ENCODE measurements around the gene DDX10.

Gene DDX10

DNA sequence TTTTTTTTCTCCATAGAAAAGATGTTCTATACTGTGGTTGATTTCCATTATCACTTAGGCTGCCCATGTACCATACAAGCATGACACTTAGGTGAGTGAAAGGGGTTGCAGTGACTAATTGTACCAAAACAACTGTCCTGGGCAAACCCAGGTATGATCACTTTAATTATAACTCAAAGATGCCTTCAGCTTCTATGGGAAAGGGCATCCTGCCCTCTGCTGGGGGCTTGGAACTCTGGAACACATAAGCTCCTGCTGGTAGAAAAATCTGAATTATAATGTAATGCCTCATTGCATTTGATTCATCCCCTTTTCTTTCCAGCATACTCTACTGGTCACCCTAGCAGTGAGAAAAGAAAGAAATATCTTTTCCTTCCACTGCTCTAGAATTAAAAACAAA is 206.3 kb downstream of the DDX10 start:
- H3K27me3 ChIP-seq (ENCODE audit: low read depth), result no peaks in the 10 kb centered on the region
- no peak overlapping the region for H3K4me3 ChIP-seq
- in situ Hi-C loops (cut with MboI; ENCODE audit: low sequenced_read_pairs), result no loop called here
- H3K4me1 ChIP-seq, result peaks cover 46% of the 10 kb centered on the region
- no peaks in the 10 kb centered on the region; the same call in 1 of the 2 replicates for H3K36me3 ChIP-seq (replicated peaks)
- peak; percentile 40 to 62 for DNase-seq (ENCODE audit: low spot score in 2 of 2)
- H3K9me3 ChIP-seq, result no peaks in the 10 kb centered on the region

DNA sequence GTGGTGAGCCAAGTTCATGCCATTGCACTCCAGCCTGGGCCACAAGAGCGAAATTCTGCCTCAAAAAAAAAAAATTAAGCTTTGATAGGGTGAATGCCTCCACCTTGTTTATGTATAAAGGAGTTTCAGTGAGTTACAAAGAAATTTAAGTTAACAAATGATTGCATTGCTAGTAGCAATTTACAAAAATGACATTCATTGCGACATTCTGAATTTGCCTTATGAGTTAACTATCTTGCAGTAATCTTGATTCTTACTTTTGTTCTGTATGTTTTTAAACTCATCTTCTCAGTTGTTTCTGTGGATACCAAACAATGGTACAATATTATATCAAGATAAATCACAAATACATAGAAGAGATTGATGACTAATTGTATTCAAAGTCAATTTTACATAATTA is 207.0 kb downstream of the DDX10 start:
- Histone ChIP-seq H3K36me3 (replicated peaks) (no peaks in the 10 kb centered on the region; the same call in 1 of the 2 replicates), H3K27me3 (ENCODE audit: low read depth) (no peaks in the 10 kb centered on the region), H3K4me1 (peaks cover 39% of the 10 kb centered on the region), H3K4me3 (no peak overlapping the region), H3K9me3 (no peaks in the 10 kb centered on the region)
- DNase-seq (ENCODE audit: low spot score in 2 of 2), result no peak
- in situ Hi-C loops (cut with MboI; ENCODE audit: low sequenced_read_pairs), result no loop called here

DNA sequence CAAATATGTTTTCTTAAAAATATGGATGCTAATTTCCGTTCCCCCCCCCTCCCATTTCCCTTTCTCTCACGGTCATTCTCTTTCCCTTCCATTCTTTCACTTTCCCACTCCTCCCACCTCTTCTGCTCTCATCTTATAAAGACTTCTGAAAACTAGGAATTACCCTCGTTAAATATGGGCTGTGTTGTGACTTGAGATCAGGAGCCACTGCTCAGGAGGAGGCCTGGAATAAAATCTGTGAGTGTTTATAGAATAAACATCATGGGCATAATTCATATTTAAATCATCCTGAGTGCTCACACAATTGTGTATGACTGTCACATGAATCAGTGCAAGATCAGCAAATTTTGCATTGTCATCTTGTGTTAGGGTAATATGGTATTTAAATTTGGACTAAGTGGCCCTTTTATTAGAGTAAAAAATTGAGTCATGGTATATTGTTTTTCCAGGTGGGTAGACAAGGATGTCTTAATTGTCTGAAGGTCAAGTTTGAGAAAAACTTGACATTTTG is 208.0 kb downstream of the DDX10 start:
- Histone ChIP-seq H3K4me1 (peaks cover 36% of the 10 kb centered on the region), H3K9me3 (no peaks in the 10 kb centered on the region), H3K4me3 (no peak overlapping the region), H3K36me3 (replicated peaks) (no peaks in the 10 kb centered on the region), H3K27me3 (ENCODE audit: low read depth) (no peaks in the 10 kb centered on the region)
- in situ Hi-C loops (cut with MboI; ENCODE audit: low sequenced_read_pairs), result no loop called here
- DNase-seq (ENCODE audit: low spot score in 2 of 2), result peak in 1 of 2 experiments; percentile 57

DNA sequence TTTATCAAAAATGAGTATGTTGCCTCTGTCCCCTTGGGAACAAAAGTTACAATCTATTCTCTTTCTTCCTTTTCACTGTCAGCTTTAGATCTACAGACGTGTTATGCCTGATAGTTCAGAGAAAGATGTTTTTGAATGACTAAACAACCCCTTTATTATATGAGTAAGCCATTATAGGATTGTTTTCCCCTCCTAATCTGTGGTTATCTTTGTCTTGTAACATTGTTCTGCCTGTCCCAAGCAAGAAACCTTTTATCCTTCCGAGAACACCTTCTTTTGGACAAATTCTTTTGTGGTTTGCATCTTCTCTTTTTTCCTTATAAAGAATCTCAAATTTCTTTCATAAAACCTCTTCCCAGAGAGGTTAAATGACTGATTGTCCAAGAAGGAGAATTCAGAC is 208.4 kb downstream of the DDX10 start:
- peak in 1 of 2 experiments; percentile 92 for DNase-seq (ENCODE audit: low spot score in 2 of 2)
- Histone ChIP-seq H3K36me3 (replicated peaks) (no peaks in the 10 kb centered on the region), H3K4me3 (no peak overlapping the region), H3K27me3 (ENCODE audit: low read depth) (no peaks in the 10 kb centered on the region), H3K4me1 (peaks cover 36% of the 10 kb centered on the region), H3K9me3 (no peaks in the 10 kb centered on the region)
- in situ Hi-C loops (cut with MboI; ENCODE audit: low sequenced_read_pairs), result no loop called here

DNA sequence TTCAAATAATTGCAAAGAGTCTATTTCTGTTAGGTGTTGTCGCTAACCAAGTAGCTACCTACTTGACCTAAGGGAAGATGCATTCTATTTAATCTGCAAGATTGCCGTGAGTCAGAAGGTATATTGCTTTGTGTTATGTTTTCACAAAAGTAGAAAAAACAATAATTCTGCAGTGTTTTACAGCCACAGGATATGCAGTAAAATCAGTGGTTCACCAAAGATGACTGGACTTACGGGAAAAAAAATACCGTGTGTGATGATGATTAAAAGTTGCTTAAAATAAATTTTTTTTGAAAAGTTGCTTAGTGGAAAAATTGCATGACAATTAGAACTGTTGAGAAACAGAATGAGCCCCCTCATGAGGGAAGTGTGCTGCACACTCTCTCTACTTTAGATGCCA is 209.1 kb downstream of the DDX10 start:
- no peak overlapping the region for H3K4me3 ChIP-seq

DNA sequence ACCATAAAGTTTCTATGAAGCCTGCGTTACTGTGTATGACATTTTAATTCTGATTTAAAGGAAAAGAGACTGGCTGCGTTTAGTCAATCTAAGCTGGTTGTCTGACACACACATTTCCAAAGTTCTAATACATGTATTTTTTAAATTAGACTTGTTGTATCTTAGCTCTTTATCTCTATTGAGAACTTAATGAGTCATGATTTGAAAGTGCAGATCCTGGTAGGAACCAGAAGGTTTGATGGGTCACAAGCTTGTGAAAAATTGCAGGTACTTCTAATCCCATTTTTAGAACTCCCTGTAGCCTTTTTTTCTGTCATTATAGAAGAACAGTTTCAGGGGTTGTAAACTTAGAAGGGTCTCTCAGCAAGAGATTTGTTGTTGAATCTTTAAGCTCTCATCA is 210.3 kb downstream of the DDX10 start:
- peaks cover 25% of the 10 kb centered on the region for H3K4me1 ChIP-seq
- no peak overlapping the region for H3K4me3 ChIP-seq
- in situ Hi-C loops (cut with MboI; ENCODE audit: low sequenced_read_pairs), result no loop called here
- no peaks in the 10 kb centered on the region for H3K27me3 ChIP-seq (ENCODE audit: low read depth)
- H3K36me3 ChIP-seq (replicated peaks), result no peaks in the 10 kb centered on the region
- no peak for DNase-seq (ENCODE audit: low spot score in 2 of 2)
- H3K9me3 ChIP-seq, result no peaks in the 10 kb centered on the region

More for the DNA sequence above, 209.1 kb downstream of the DDX10 start:
- Histone ChIP-seq H3K9me3 (no peaks in the 10 kb centered on the region), H3K4me1 (peaks cover 30% of the 10 kb centered on the region), H3K27me3 (ENCODE audit: low read depth) (no peaks in the 10 kb centered on the region), H3K36me3 (replicated peaks) (no peaks in the 10 kb centered on the region)
- no peak for DNase-seq (ENCODE audit: low spot score in 2 of 2)
- in situ Hi-C loops (cut with MboI; ENCODE audit: low sequenced_read_pairs), result no loop called here

DNA sequence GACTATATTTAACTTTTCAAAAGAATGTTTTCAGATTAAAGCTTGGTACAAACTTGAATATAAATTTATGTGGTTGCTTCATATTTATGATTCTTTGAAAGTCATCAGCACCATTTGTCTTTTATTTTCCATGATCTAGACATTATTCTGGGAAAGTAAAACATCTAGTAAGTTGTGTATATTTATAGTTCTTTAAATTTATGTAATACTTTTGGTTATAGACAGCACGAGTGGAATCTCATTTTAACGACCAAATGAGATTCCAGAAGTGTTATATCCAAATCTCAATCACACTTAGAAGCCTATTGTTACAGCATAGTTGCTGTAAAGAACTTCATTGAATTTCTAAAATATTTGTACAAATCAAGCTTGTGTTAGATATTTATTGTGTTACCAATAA is 212.3 kb downstream of the DDX10 start:
- DNase-seq (ENCODE audit: low spot score in 2 of 2), result no peak
- Histone ChIP-seq H3K4me3 (no peak overlapping the region), H3K9me3 (no peaks in the 10 kb centered on the region), H3K4me1 (peaks cover 31% of the 10 kb centered on the region), H3K36me3 (replicated peaks) (no peaks in the 10 kb centered on the region), H3K27me3 (ENCODE audit: low read depth) (no peaks in the 10 kb centered on the region)
- in situ Hi-C loops (cut with MboI; ENCODE audit: low sequenced_read_pairs), result no loop called here

DNA sequence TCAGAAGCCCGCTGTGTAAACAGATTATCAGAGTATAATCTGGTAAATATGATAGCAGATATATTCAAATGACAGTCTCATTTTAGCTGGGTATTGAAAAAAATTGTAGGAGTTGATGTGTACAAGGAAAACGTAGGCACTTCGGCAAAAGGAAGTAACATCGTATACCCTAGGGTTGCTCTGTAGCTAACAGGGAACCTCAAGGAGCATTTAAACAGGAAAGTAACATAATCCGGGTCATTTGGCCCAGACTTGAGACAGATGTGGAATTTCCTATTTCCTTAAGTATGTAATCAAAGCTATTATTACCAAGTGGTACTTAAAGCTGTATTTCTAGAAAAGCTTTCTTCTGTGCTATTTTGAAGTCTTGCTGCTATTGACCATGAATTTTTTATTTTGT is 215.6 kb downstream of the DDX10 start:
- Histone ChIP-seq H3K4me1 (peaks cover 17% of the 10 kb centered on the region), H3K36me3 (replicated peaks) (no peaks in the 10 kb centered on the region), H3K9me3 (no peaks in the 10 kb centered on the region), H3K4me3 (no peak overlapping the region), H3K27me3 (ENCODE audit: low read depth) (no peaks in the 10 kb centered on the region)
- DNase-seq (ENCODE audit: low spot score in 2 of 2), result peak in 1 of 2 experiments; percentile 89
- in situ Hi-C loops (cut with MboI; ENCODE audit: low sequenced_read_pairs), result no loop called here

DNA sequence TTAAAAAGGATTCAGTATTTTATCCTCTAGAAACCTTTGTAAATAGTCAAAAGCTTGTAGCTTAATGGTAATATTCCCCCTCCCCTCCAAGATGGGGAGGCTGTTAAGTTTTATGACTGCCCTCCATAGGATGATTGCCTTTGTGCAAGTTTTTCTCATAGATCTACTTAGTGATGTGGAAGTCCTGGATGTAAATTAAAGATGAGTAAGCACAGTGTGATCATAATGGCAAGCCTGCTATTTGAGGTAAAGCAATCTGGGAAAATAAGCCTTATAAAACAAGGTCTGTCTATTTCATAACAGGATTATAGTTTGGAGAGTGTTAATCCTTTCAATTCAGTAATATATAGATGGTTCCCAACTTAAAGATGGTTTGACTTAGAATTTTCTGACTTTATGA is 216.3 kb downstream of the DDX10 start:
- Histone ChIP-seq H3K9me3 (no peaks in the 10 kb centered on the region), H3K36me3 (replicated peaks) (no peaks in the 10 kb centered on the region), H3K27me3 (ENCODE audit: low read depth) (no peaks in the 10 kb centered on the region), H3K4me3 (no peak overlapping the region), H3K4me1 (peaks cover 17% of the 10 kb centered on the region)
- in situ Hi-C loops (cut with MboI; ENCODE audit: low sequenced_read_pairs), result no loop called here
- peak in 1 of 2 experiments; percentile 71 for DNase-seq (ENCODE audit: low spot score in 2 of 2)

DNA sequence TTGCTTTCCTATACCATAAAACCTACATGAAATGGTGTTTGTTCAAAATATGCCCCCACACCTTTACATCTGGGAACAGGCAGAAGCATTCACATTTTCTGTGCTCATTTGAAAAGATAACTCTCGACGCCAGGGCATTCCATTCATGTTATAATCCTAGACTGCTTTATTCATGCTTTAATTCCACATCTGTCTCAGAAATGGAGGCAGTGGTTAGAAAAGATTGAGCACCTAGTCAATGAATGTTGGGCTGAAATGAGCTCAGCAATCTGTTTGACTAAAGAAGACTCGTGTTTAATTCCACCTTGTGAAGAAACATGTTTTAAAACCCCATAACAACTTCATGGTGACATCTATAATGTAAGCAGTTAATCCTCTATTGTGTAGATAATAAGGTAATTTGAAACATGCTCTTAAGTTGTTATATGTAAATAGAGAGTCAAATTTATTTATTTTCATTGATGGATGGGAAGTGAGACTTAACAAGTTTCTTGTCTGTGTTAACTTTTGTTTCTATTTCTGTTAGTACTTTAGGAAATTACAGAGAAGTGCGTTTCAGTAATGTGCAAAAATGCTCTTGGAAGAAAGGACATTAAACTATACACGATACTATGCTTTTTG is 217.5 kb downstream of the DDX10 start:
- in situ Hi-C loops (cut with MboI; ENCODE audit: low sequenced_read_pairs), result no loop called here
- Histone ChIP-seq H3K4me3 (no peak overlapping the region), H3K36me3 (replicated peaks) (no peaks in the 10 kb centered on the region), H3K4me1 (peaks cover 17% of the 10 kb centered on the region), H3K27me3 (ENCODE audit: low read depth) (no peaks in the 10 kb centered on the region), H3K9me3 (no peaks in the 10 kb centered on the region)
- DNase-seq (ENCODE audit: low spot score in 2 of 2), result no peak

DNA sequence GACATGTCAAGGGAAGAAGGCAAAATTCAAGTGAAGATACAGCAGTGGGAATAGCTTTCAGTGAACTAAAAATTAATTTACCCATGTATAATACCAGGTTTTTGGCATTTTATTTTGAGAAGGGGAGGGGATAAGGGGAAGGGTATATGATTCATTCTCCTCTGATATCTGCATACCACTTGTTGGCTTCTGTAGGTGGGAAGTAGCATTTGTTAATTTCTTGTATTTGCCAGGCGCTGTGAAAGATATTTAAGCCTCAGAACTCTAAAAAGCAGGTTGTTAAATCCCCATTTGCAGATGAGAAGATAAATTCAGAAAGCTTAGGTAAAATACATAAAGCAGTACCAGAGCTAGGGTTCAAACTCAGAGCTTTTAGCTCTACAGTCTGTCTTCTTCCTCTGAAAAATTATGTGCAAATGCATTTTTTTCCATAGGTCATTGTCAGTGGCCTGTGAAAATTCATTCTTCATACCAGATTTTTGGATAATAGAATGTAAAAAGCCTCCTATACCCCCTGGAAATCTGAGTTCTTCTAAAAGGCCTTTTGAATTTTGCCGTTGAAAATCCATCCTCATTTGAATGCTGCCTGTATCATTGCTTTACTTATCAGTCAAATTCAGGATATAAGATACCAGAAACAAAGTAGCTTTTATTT is 221.3 kb downstream of the DDX10 start:
- Histone ChIP-seq H3K4me3 (no peak overlapping the region), H3K4me1 (peaks cover 14% of the 10 kb centered on the region), H3K27me3 (ENCODE audit: low read depth) (no peaks in the 10 kb centered on the region), H3K36me3 (replicated peaks) (no peaks in the 10 kb centered on the region), H3K9me3 (no peaks in the 10 kb centered on the region)
- no peak for DNase-seq (ENCODE audit: low spot score in 2 of 2)
- in situ Hi-C loops (cut with MboI; ENCODE audit: low sequenced_read_pairs), result no loop called here

DNA sequence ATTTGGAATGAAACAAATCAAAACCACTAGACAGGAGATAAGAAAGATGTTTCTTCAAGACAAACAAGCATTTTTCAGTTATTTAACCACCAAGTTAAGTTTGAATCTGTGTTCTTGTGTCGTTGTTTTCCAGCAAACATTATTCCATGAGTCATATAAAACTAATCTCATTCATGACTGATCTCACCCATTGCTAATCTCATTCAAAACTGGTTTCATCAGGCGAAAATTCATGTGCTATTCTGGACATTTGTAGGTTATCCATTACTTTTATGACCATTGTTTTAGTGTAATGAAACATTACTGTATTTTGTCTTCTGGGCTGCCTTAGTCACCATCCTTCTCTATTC is 221.8 kb downstream of the DDX10 start:
- Histone ChIP-seq H3K4me1 (peaks cover 9% of the 10 kb centered on the region), H3K36me3 (replicated peaks) (no peaks in the 10 kb centered on the region), H3K27me3 (ENCODE audit: low read depth) (no peaks in the 10 kb centered on the region), H3K4me3 (no peak overlapping the region), H3K9me3 (no peaks in the 10 kb centered on the region)
- DNase-seq (ENCODE audit: low spot score in 2 of 2), result no peak
- in situ Hi-C loops (cut with MboI; ENCODE audit: low sequenced_read_pairs), result no loop called here

DNA sequence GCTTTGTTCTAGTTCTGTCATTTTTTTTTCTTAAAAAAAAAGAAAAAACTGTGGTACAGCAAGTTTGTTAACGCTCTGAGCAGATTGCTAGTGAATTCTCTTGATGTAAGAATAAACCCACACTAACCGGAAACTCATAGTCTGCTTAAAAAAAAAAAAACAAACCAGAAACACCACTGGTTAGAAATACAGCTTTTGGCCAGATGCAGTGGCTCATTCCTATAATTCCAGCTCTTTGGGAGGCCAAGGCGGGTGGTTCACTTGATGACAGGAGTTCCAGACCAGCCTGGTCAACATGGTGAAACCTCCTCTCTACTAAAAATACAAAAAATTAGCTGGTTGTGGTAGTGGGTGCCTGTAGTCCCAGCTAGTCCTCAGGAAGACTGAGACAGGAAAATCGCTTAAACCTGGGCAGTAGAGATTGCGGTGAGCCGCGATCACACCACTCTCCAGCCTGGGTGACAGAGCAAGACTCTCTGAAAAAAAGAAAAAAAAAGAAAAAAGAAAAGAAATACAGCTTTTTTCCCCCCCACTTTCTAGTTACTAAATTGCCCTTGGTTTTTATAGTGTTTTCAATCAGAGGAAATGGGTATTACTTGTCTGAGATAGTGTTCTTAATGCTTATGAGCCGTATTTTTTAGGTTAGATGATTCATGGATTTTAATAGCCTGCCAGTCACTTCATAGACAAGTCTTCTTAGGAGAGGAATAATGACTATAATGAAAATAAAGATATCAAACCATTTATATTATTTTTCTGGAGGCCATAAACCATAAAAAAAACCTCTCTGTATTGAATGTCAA is 222.8 kb downstream of the DDX10 start:
- H3K4me3 ChIP-seq, result no peak overlapping the region
- no peaks in the 10 kb centered on the region for H3K9me3 ChIP-seq
- no peaks in the 10 kb centered on the region for H3K36me3 ChIP-seq (replicated peaks)
- DNase-seq (ENCODE audit: low spot score in 2 of 2), result no peak
- in situ Hi-C loops (cut with MboI; ENCODE audit: low sequenced_read_pairs), result no loop called here
- H3K4me1 ChIP-seq, result no peaks in the 10 kb centered on the region
- no peaks in the 10 kb centered on the region for H3K27me3 ChIP-seq (ENCODE audit: low read depth)

DNA sequence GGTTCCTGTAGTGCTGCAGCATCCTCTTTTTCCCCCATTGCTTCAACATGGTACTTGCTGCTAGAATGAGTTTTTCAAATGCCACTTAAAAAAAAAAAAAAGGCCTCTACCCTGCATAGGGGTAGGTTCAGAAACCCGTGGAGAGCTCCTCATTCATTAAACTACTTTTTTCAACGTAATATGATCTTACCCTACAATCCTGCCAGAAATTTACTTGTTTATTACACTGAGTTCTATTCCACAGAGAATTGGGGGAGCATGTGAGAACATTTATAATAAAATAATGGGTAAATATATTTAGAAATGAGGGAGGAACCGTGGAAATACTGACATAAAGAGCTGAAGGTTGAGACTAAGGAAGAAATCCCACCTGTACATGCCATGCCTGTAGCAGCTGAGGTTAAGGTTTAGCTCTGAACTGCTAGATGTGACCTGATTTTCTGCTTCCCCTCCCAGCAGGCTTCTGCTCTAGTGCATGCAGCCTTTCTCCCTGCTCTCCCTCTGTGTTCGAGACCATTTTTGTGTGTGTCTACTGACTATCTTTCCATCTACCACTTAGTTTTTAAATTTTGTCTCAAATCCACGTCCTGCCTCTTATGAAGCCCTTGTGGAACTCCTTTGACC is 225.7 kb downstream of the DDX10 start:
- Histone ChIP-seq H3K9me3 (no peaks in the 10 kb centered on the region), H3K36me3 (replicated peaks) (no peaks in the 10 kb centered on the region), H3K4me1 (no peaks in the 10 kb centered on the region), H3K27me3 (ENCODE audit: low read depth) (no peaks in the 10 kb centered on the region), H3K4me3 (no peak overlapping the region)
- DNase-seq (ENCODE audit: low spot score in 2 of 2), result no peak
- in situ Hi-C loops (cut with MboI; ENCODE audit: low sequenced_read_pairs), result no loop called here
